Activated T-helper 9 cell treated with anti-CD3 and anti-CD28 coated beads, Interleukin-2, amount 50 U/mL, for 16 hours (primary cell): ENCODE data around the gene VWA8.
"Not testable (repeated sequence)": the region's sequence is repeated elsewhere in the genome, so short reads cannot be mapped to it uniquely, and the experiment has no call there.

Experiments used
- DNase-seq: peaks from one replicate; pipeline ENCODE4 v3.0.0-alpha.2; 2020; ENCODE audit warnings: low read depth

Gene VWA8

GRCh38 chr13:41802043-41802683 is 158.7 kb downstream of the VWA8 start:
- DNase-seq = no peak

GRCh38 chr13:41791056-41791455 is 169.9 kb downstream of the VWA8 start:
- DNase-seq = no peak

GRCh38 chr13:41788552-41788951 is 172.4 kb downstream of the VWA8 start:
- no peak for DNase-seq

- DNase-seq = no peak
Measured at GRCh38 chr13:41785402-41786172, 175.3 kb downstream of the VWA8 start.

GRCh38 chr13:41782086-41782485 is 178.8 kb downstream of the VWA8 start:
- no peak for DNase-seq

- DNase-seq = no peak
Measured at GRCh38 chr13:41780715-41781706, 179.9 kb downstream of the VWA8 start.

GRCh38 chr13:41775251-41775650 is 185.7 kb downstream of the VWA8 start:
- no peak for DNase-seq

- no peak for DNase-seq
Measured at GRCh38 chr13:41774605-41775218, 186.2 kb downstream of the VWA8 start.

GRCh38 chr13:41767801-41768200 is 193.1 kb downstream of the VWA8 start:
- no peak for DNase-seq

- no peak for DNase-seq
Measured at GRCh38 chr13:41766439-41766838, 194.5 kb downstream of the VWA8 start.

GRCh38 chr13:41765813-41766212 is 195.1 kb downstream of the VWA8 start:
- DNase-seq = no peak

GRCh38 chr13:41765020-41765419 is 195.9 kb downstream of the VWA8 start:
- DNase-seq = no peak

- no peak for DNase-seq
Measured at GRCh38 chr13:41764558-41764957, 196.4 kb downstream of the VWA8 start.

- DNase-seq = no peak
Measured at GRCh38 chr13:41763782-41764181, 197.1 kb downstream of the VWA8 start.

GRCh38 chr13:41762796-41763195 is 198.1 kb downstream of the VWA8 start:
- no peak for DNase-seq

- DNase-seq = no peak
Measured at GRCh38 chr13:41756198-41756880, 204.6 kb downstream of the VWA8 start.

GRCh38 chr13:41751734-41752445 is 209.0 kb downstream of the VWA8 start:
- no peak for DNase-seq

- no peak for DNase-seq
Measured at GRCh38 chr13:41751277-41751676, 209.6 kb downstream of the VWA8 start.

- DNase-seq = no peak
Measured at GRCh38 chr13:41746259-41746658, 214.7 kb downstream of the VWA8 start.

GRCh38 chr13:41745496-41745895 is 215.4 kb downstream of the VWA8 start:
- DNase-seq = not testable (repeated sequence)
